ENCODE data around the gene FAN1.

- TF ChIP-seq EP300 (IDR thresholded peaks at IDR 0.05) (no peak), POLR2A (IDR thresholded peaks at IDR 0.05) (no peak)
These were observed 13.3 kb downstream of the FAN1 start for GRCh38 chr15:30917013-30917412.

Measured in suprapubic skin (tissue), 2 donors.